GM12878 (cell line): ENCODE results near the gene FAM114A1. TPM values are rescaled to one million over a fixed set of nuclear protein-coding genes. Genes with fewer than 3 reads are reported as not detected.

Experiments
- ATAC-seq: fragments of 200-7000 bp; cut with Tn5 transposase; 3 replicates; pipeline ENCODE4 v1.9.1; 2020; ENCODE audit warnings: mild to moderate bottlenecking, moderate library complexity
- BruUV-seq: library from RNA; stranded (reverse); fragments of 400-500 nt; replicated peaks from 2 replicates; lab custom pipeline; 2021; lab: Mats Ljungman, UMichigan
- CTCF ChIA-PET: fragments of 300-600 bp; sonication (Branson Sonifier 250); formaldehyde crosslinking; extraction: SDS; loops from one replicate; lab custom pipeline; 2021; ENCODE audit warnings: inconsistent platforms; lab: Yijun Ruan, JAX
- POLR2A ChIA-PET: fragments of 350-600 bp; formaldehyde crosslinking; extraction: SDS; loops from one replicate; lab custom pipeline; 2021; ENCODE audit warnings: inconsistent platforms; lab: Charles Lee
- RAD21 ChIA-PET: fragments of 300-600 bp; sonication (Branson Sonifier 250); formaldehyde crosslinking; loops from one replicate; lab custom pipeline; 2023; ENCODE audit warnings: antibody characterized with exemption; ENCODE audit not compliant: unreplicated experiment; lab: Charles Lee
- SMC1A ChIA-PET: fragments of 300-600 bp; sonication (Branson Sonifier 250); formaldehyde crosslinking; loops from one replicate; lab custom pipeline; 2023; ENCODE audit not compliant: unreplicated experiment, uncharacterized antibody; lab: Charles Lee
- DNase-seq: peaks from one replicate; pipeline ENCODE4 v3.0.0-alpha.2; 2011; ENCODE audit warnings: low read depth, low spot score
- FAIRE-seq: peaks from 3 replicates; lab custom pipeline; 2011; peaks lifted over from hg19 to GRCh38; lab: Jason Lieb, UNC
- H2AFZ ChIP-seq: 2 replicates; pipeline ENCODE4 v1.6.0; 2011; ENCODE audit warnings: low read depth, low read length, control low read depth; ENCODE audit not compliant: control insufficient read depth
- H3K27ac ChIP-seq: 2 replicates; pipeline ENCODE4 v1.5.1; 2011; ENCODE audit warnings: control low read depth; ENCODE audit not compliant: control insufficient read depth, insufficient read depth
- H3K27me3 ChIP-seq, 2 experiments: replicated peaks in 1 of 2; 2 replicates each; pipeline versions ENCODE4 v1.6.0 to v1.6.1; 2011; ENCODE audit warnings: low read length in 1 of 2; ENCODE audit not compliant: control insufficient read depth in 2 of 2, insufficient read depth in 2 of 2
- H3K36me3 ChIP-seq, 2 experiments: 2 replicates each; pipeline ENCODE4 v1.5.1; 2011; ENCODE audit warnings: low read length in 1 of 2; ENCODE audit not compliant: control insufficient read depth in 2 of 2, insufficient read depth in 2 of 2
- H3K4me1 ChIP-seq: 2 replicates; pipeline ENCODE4 v1.6.1; 2011; ENCODE audit warnings: mild to moderate bottlenecking, low read length, moderate library complexity, mixed read lengths; ENCODE audit not compliant: control insufficient read depth, insufficient read depth
- H3K4me2 ChIP-seq: 2 replicates; pipeline ENCODE4 v1.6.0; 2011; ENCODE audit warnings: control low read depth; ENCODE audit not compliant: control insufficient read depth, insufficient read depth
- H3K4me3 ChIP-seq: fragments of 200-600 bp; sonication (generic); 2 replicates; pipeline ENCODE4 v1.5.1; 2016
- H3K79me2 ChIP-seq: 2 replicates; pipeline ENCODE4 v1.6.0; 2011; ENCODE audit warnings: low read length; ENCODE audit not compliant: control insufficient read depth, insufficient read depth
- H3K9ac ChIP-seq: 2 replicates; pipeline ENCODE4 v1.8.0; 2011; ENCODE audit warnings: low read length, control low read depth, mixed read lengths; ENCODE audit not compliant: control insufficient read depth, insufficient read depth
- H3K9me3 ChIP-seq: replicated peaks from 3 replicates; pipeline ENCODE4 v1.5.1; 2011; ENCODE audit warnings: mild to moderate bottlenecking, low read length; ENCODE audit not compliant: control insufficient read depth, insufficient read depth
- H4K20me1 ChIP-seq: 2 replicates; pipeline ENCODE4 v1.6.0; 2011; ENCODE audit not compliant: control insufficient read depth, insufficient read depth
- CHD4 ChIP-seq: fragments of 200-600 bp; sonication (generic); IDR thresholded peaks from 2 replicates; pipeline ENCODE4 v1.6.1; 2016; ENCODE audit warnings: mild to moderate bottlenecking
- MEF2A ChIP-seq: IDR thresholded peaks from 2 replicates; pipeline ENCODE4 v1.6.1; 2011; ENCODE audit warnings: low read depth, mild to moderate bottlenecking, low read length, moderate library complexity; ENCODE audit not compliant: insufficient read depth
- NRF1 ChIP-seq: conservative IDR thresholded peaks from 2 replicates; pipeline ENCODE4 v1.6.1; 2011; ENCODE audit warnings: mild to moderate bottlenecking, low read depth, low read length, improper control_type of control experiment
- RAD21 ChIP-seq: IDR thresholded peaks from 2 replicates; pipeline ENCODE4 v1.6.1; 2011; ENCODE audit warnings: mild to moderate bottlenecking, low read depth, low read length, moderate library complexity; ENCODE audit not compliant: insufficient read depth
- RAD51 ChIP-seq: fragments of 450-650 bp; IDR thresholded peaks from 2 replicates; pipeline ENCODE4 v1.6.1; 2016; ENCODE audit warnings: moderate library complexity, mild to moderate bottlenecking, inconsistent platforms
- SMARCA5 ChIP-seq: fragments of 450-650 bp; IDR thresholded peaks from 2 replicates; pipeline ENCODE4 v1.6.1; 2017; ENCODE audit warnings: mild to moderate bottlenecking
- WGBS: methylation state at CpG from one replicate; pipeline ENCODE4 v1.1.6; 2016; ENCODE audit warnings: low lambda C conversion rate; ENCODE audit not compliant: insufficient replicate concordance, insufficient coverage; ENCODE audit errors: missing lambda C conversion rate; 5-methylcytosine and 5-hydroxymethylcytosine counted together
- in situ Hi-C: fragments of 300-500 bp; cut with MboI; formaldehyde crosslinking; loops from 9 replicates; pipeline ENCODE4 v1.14.3; 2018; ENCODE audit warnings: mixed read lengths
- intact Hi-C: fragments of 100-400 bp; cut with micrococcal nuclease; formaldehyde crosslinking; loops from one replicate; pipeline ENCODE4 v1.14.2; 2022; ENCODE audit not compliant: unreplicated experiment
- polyA plus RNA-seq, 11 experiments: library from polyadenylated mRNA; depleted of rRNA in 4 of 11; unstranded in 6 of 11; stranded (reverse) in 5 of 11; fragments of >200 nt; fragmentation: Nextera tagmentation in 4 of 11; fragmentation: Illumina TruSeq in 1 of 11; extraction: Ambion mirVana in 4 of 11; extraction: Trizol in 1 of 11; gene quantifications; 1 replicate in 1 of 11; 2 replicates in 10 of 11; pipeline versions ENCODE4 v1.2.1 to v1.2.3, GENCODE V29; 2011 to 2016; ENCODE audit warnings: inconsistent platforms in 2 of 11, missing spikeins in 2 of 11, low read depth in 1 of 11
- total RNA-seq, 4 experiments: library from RNA; depleted of rRNA in 3 of 4; stranded (reverse); fragments of >200 nt in 3 of 4; fragmentation: Illumina TruSeq in 1 of 4; extraction: Trizol in 1 of 4; gene quantifications; 2 replicates each; pipeline versions ENCODE4 v1.2.1 to v1.2.3, GENCODE V29; 2013 to 2021
- TF ChIP-seq, protein P1 (sequence below): fragments of 450-650 bp; IDR thresholded peaks from 2 replicates; pipeline ENCODE4 v1.6.1; 2017; ENCODE audit warnings: borderline replicate concordance
- TF ChIP-seq, protein P2 (sequence below): fragments of 450-650 bp; IDR thresholded peaks from 2 replicates; pipeline ENCODE4 v1.6.1; 2016; ENCODE audit warnings: mild to moderate bottlenecking
- TF ChIP-seq, protein P3 (sequence below), 3 experiments: IDR thresholded peaks in 2 of 3; conservative IDR thresholded peaks in 1 of 3; 2 replicates each; pipeline ENCODE4 v1.5.1; 2011; ENCODE audit warnings: low read depth in 3 of 3, low read length in 3 of 3, mild to moderate bottlenecking in 3 of 3, control low read depth in 2 of 3, moderate library complexity in 2 of 3, inconsistent platforms in 1 of 3, mixed read lengths in 1 of 3; ENCODE audit not compliant: control insufficient read depth in 2 of 3, insufficient read depth in 1 of 3; ENCODE audit errors: extremely low read depth in 1 of 3
- TF ChIP-seq, protein P4 (sequence below): fragments of 450-650 bp; IDR thresholded peaks from 2 replicates; pipeline ENCODE4 v1.6.1; 2017; ENCODE audit warnings: antibody characterized with exemption, mild to moderate bottlenecking, moderate library complexity

FAM114A1 gene
- total and polyA plus RNA-seq, 10 of the 15 experiments (the other 5 are each of a cell fraction or from before 2014, with no cell fraction given): 1.3 to 6.2 (median 3.9) TPM

DNA sequence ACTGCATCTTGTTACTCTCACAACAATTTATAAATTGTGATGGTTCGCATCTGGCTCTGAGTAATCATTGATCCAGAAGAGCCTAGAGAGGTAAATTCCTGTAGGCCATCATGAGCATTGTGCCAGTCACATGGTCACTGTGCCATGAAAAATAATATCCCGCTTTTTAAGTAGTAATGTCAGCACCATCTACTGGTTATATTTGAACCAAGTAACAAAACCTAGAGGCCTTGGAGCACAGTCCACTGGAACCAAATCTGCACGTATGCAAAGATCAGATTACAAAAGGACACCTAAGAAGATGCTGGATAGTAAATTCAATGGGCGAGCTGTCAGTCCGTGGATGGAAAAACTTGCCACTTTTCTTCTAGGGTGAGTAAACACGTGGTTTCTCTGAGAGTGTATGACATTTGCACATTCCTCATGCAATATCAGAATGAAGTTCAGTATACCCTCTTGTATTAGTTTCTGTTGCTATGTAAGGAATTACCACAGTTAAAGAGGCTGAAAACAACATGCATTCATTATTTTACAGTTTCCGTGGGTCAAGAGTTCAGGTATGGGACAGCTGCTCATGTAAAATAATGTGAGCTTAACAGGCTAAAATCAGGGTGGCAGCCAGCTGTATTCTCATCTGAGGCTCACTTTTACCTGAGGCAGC, 26.8 kb downstream of the FAM114A1 start:
- DNase-seq (no peak), FAIRE-seq (no peak), ATAC-seq (peak; percentile 42)
- ChIA-PET RAD21 (interaction anchor here (0.7 to 6.7 kb wide), 5 partner anchors 8 to 219 kb away, joined by 3 to 49 read pairs (median 7); partner anchors contain the start of gene TLR10), CTCF (interaction anchor here (1.0 to 7.1 kb wide), 12 partner anchors 8 to 249 kb away, joined by 3 to 84 read pairs (median 4); partner anchors contain the start of gene TLR10), POLR2A (interaction anchor here (0.6 to 1.0 kb wide), 4 partner anchors 9 to 27 kb away, joined by 3 read pairs; partner anchors contain the start of gene FAM114A1), SMC1A (interaction anchor here (0.6 to 6.8 kb wide), 12 partner anchors 10 to 825 kb away, joined by 3 to 62 read pairs (median 3); partner anchors contain the start of gene TLR10)
- no peaks in the 10 kb centered on the region for H4K20me1 ChIP-seq
- no peaks in the 10 kb centered on the region for H3K4me1 ChIP-seq
- no peak overlapping the region for H3K4me2 ChIP-seq
- no peaks in the 10 kb centered on the region for H3K36me3 ChIP-seq
- no peak overlapping the region for H3K9ac ChIP-seq
- in situ Hi-C loops: no loop called here
- no peak overlapping the region for H2AFZ ChIP-seq
- no peaks in the 10 kb centered on the region for H3K79me2 ChIP-seq
- no peaks in the 10 kb centered on the region for H3K9me3 ChIP-seq
- H3K27ac ChIP-seq: no peak overlapping the region
- BruUV-seq: no TSS peak
- H3K27me3 ChIP-seq: no peaks in the 10 kb centered on the region
- intact Hi-C loops: loop anchor here (2.0 kb wide), 1 partner anchor 136 kb away; no protein-coding TSS in a partner anchor
- H3K4me3 ChIP-seq: no peak overlapping the region
- WGBS: 77% methylated on average over 7 of the region's 7 CpGs
- TF ChIP-seq, protein P1, sequence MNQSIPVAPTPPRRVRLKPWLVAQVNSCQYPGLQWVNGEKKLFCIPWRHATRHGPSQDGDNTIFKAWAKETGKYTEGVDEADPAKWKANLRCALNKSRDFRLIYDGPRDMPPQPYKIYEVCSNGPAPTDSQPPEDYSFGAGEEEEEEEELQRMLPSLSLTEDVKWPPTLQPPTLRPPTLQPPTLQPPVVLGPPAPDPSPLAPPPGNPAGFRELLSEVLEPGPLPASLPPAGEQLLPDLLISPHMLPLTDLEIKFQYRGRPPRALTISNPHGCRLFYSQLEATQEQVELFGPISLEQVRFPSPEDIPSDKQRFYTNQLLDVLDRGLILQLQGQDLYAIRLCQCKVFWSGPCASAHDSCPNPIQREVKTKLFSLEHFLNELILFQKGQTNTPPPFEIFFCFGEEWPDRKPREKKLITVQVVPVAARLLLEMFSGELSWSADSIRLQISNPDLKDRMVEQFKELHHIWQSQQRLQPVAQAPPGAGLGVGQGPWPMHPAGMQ: no peak
- TF ChIP-seq NRF1: no peak
- peak; percentile 43; the same call in 1 of the 2 replicates for TF ChIP-seq RAD51
- TF ChIP-seq MEF2A: no peak
- no peak for TF ChIP-seq CHD4
- TF ChIP-seq, protein P2, sequence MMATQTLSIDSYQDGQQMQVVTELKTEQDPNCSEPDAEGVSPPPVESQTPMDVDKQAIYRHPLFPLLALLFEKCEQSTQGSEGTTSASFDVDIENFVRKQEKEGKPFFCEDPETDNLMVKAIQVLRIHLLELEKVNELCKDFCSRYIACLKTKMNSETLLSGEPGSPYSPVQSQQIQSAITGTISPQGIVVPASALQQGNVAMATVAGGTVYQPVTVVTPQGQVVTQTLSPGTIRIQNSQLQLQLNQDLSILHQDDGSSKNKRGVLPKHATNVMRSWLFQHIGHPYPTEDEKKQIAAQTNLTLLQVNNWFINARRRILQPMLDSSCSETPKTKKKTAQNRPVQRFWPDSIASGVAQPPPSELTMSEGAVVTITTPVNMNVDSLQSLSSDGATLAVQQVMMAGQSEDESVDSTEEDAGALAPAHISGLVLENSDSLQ: peak; percentile 31
- TF ChIP-seq, protein P3, sequence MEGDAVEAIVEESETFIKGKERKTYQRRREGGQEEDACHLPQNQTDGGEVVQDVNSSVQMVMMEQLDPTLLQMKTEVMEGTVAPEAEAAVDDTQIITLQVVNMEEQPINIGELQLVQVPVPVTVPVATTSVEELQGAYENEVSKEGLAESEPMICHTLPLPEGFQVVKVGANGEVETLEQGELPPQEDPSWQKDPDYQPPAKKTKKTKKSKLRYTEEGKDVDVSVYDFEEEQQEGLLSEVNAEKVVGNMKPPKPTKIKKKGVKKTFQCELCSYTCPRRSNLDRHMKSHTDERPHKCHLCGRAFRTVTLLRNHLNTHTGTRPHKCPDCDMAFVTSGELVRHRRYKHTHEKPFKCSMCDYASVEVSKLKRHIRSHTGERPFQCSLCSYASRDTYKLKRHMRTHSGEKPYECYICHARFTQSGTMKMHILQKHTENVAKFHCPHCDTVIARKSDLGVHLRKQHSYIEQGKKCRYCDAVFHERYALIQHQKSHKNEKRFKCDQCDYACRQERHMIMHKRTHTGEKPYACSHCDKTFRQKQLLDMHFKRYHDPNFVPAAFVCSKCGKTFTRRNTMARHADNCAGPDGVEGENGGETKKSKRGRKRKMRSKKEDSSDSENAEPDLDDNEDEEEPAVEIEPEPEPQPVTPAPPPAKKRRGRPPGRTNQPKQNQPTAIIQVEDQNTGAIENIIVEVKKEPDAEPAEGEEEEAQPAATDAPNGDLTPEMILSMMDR (IDR thresholded peaks at IDR 0.05 in 2 of 3, conservative IDR thresholded peaks at IDR 0.05 in 1 of 3; ENCODE audit: control insufficient read depth in 2 of 3, extremely low read depth in 1 of 3, insufficient read depth in 1 of 3, low read depth in 3 of 3, low read length in 3 of 3): peak in 2 of 3 experiments; percentile 4 to 27; a peak in 2 of 6 replicates
- TF ChIP-seq RAD21: no peak
- no peak for TF ChIP-seq SMARCA5
- TF ChIP-seq, protein P4, sequence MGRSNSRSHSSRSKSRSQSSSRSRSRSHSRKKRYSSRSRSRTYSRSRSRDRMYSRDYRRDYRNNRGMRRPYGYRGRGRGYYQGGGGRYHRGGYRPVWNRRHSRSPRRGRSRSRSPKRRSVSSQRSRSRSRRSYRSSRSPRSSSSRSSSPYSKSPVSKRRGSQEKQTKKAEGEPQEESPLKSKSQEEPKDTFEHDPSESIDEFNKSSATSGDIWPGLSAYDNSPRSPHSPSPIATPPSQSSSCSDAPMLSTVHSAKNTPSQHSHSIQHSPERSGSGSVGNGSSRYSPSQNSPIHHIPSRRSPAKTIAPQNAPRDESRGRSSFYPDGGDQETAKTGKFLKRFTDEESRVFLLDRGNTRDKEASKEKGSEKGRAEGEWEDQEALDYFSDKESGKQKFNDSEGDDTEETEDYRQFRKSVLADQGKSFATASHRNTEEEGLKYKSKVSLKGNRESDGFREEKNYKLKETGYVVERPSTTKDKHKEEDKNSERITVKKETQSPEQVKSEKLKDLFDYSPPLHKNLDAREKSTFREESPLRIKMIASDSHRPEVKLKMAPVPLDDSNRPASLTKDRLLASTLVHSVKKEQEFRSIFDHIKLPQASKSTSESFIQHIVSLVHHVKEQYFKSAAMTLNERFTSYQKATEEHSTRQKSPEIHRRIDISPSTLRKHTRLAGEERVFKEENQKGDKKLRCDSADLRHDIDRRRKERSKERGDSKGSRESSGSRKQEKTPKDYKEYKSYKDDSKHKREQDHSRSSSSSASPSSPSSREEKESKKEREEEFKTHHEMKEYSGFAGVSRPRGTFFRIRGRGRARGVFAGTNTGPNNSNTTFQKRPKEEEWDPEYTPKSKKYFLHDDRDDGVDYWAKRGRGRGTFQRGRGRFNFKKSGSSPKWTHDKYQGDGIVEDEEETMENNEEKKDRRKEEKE: no peak
